ENCODE results near the gene SLC35F4.
"Not testable (repeated sequence)": the region's sequence is repeated elsewhere in the genome, so short reads cannot be mapped to it uniquely, and the experiment has no call there.

Gene SLC35F4

DNA sequence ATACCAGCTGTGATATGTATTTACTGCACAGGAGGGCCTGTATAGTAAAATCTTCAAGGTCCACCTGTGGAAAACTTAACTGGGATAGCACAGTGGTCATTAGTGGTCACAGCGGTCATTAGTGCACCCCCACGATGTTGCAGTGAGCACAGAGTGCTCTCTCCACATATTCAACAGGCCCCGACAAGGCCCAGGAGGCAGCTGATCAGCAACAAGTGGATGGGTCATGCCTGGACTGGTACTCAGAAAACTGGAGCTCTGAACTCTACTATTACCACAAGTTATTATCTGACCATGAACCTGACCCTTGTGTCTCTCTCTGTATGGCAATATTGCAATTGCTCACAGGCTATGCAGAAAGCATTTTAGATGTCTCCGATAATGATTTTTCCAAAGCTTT, 129.5 kb downstream of the SLC35F4 start:
- no peak overlapping the region for H3K27ac ChIP-seq
- H3K4me3 ChIP-seq: no peak overlapping the region

DNA sequence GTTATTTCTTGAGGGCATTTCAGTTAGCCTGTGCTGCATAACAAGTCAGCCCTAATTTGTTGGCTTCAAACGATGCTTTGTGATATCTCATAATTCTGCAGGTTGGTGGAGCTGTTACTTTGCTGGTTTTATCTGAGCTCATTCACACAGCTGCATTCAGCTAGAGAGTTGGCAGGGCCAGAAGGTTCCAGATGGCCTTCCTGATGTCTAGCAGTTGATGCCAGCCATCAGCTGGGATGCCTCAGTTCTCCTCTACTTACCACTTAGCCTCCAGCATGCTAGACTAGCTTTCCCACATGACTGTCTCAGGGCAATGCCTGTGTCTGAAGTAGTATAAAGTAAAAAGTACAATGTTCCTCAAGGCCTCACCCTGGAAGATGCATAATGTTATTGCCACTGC, 130.6 kb downstream of the SLC35F4 start:
- H3K27ac ChIP-seq: no peak overlapping the region
- H3K4me3 ChIP-seq: no peak overlapping the region

DNA sequence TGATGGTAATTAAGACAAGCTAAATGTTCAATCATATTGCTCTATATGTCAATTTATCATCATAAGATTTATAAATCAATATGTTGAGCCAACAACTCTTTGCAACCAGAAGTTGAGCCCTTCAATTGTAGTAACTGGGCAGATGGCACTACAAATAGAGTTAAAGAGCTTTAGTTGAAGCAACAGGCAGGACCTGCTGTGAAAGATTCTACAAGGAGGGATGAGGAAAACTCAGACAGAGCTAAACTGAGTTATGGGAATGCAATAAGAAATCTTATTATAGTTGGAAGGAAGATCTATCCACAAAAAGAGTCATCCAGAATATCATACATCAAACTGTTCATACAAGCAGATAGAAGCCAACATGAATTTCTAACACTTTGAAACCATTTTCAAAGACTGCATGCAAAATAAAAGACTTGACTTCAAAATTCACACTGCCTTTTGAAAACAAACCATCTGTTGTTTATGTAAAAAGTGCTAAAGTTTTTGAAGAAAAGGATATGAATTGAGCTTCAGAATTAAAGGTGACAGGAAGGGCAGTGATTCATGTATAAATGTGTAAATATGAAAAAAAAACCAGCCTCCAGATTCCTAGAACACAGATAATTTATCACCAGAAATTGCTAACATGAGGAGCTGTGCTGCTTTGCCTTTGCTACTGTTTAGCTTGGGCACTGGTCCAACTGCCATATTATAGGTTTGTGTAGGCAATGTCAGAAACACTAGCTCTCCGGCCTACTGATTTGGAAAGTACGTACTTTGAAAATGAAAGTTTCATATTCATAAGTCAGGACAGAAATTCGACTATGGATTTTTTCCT, 133.2 kb downstream of the SLC35F4 start:
- Histone ChIP-seq H3K27ac (no peak overlapping the region), H3K4me3 (no peak overlapping the region)

DNA sequence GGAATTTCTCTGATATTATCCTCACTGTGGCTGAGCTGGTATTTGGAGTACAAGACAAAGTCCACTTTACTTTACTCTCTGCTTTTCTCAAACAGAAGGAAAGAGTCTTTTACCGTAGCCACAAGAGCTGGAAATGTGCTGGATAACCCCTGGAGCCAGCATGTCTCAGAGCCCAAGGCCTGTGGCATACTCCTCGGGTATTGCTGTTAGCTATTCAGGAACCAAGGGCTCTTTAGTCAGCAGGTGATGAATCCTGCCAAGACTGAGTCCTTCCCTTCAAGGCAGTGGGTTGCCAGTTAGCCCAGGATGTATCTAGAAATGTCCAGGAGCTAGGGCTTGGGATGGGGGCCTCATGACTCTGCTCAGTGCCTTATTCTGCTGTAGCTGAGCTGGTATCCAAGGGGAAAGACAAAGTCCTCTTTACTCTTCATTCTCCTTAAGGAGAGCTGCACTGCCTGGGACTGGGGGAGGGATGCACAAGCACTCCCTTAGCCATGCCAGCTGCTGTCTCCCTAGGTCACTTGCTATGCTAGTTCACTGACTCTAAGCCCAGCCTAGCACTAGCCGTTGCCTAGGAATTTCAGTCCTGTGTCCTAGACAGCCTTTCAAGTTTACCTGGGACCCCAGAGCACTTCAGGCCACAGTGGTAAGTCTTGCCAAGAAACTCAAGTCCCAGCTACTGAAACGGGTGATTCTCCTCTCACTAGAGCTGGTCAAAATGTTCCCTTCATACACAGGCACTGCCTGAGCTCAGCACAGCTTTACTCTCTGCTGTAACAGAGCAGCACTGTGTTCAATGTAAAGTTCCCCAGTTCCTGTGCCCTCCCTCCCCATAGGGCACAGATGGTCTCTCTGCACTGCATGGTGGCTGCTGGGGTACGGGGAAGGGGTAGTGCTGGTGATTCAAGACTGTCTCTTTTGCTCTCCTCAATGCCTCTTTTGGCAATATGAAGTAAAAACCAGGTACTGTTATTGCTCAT, 136.4 kb downstream of the SLC35F4 start:
- Histone ChIP-seq H3K27ac (no peak overlapping the region), H3K4me3 (no peak overlapping the region)

- H3K4me3 ChIP-seq: no peak overlapping the region
- no peak overlapping the region for H3K27ac ChIP-seq
Measured at GRCh38 chr14:57725399-57726077, 140.4 kb downstream of the SLC35F4 start.

DNA sequence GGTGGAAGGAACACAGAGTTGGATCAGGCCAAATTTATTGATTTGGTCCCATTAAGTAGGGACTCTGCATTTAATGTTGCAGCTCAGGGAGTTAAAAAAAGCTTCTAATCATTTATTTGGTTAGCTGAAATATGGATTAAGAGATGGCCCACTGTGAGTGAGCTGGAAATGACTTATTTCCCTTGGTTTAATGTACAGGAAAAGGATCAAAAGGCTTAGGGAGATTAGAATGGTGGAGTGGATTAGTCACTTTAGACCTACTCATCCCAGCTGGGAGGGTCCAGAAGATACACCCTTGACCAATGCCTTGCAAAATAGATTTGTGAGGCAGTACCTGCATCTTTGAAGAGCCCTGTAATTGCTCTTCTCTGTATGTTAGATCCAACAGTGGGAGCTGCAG, 143.8 kb downstream of the SLC35F4 start:
- H3K27ac ChIP-seq: not testable (repeated sequence)

DNA sequence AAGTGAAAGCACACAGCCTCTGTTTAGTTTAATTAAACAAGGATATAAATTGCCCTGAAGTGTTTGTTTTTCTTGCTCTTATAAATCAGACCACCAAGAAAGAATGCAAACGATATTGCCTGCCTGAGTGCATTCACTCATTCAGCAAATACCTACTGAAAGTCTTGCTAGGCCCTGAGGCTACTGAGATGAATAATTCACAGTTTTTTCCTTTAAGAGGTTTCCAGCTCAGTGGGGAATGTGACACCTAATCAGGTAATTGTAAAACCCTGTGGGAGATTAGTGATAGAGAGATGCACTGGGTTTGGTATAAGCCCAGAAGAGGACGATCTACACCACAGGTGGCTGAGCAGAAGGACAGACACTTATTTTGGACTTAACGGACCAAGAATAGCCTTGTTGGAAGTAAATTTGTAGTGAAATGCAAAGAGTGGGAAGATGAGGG, 151.4 kb downstream of the SLC35F4 start:
- Histone ChIP-seq H3K4me3 (no peak overlapping the region), H3K27ac (no peak overlapping the region)

More for the DNA sequence above, 143.8 kb downstream of the SLC35F4 start:
- H3K4me3 ChIP-seq: not testable (repeated sequence)

DNA sequence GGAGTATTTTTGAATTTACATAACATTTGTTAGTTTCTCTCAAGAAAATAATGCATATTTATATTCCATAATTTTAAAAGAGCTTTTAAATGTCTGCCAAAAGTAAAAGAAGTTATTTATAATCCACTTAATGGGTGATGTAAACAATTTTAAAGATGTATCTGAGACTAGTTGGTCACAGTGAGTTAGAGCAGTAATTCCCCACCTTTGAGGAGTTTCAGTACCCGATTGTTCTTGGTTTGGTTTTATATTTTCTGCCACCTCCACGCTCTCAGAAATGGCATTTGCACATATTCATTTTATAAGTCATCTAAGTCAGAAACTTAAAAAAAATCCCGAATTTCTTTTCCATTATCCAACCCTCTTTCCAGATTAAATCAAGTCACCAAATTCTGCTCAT, 153.2 kb downstream of the SLC35F4 start:
- Histone ChIP-seq H3K4me3 (no peak overlapping the region), H3K27ac (no peak overlapping the region)

- Histone ChIP-seq H3K27ac (no peak overlapping the region), H3K4me3 (no peak overlapping the region)
Measured at GRCh38 chr14:57712102-57712501, 153.8 kb downstream of the SLC35F4 start.

DNA sequence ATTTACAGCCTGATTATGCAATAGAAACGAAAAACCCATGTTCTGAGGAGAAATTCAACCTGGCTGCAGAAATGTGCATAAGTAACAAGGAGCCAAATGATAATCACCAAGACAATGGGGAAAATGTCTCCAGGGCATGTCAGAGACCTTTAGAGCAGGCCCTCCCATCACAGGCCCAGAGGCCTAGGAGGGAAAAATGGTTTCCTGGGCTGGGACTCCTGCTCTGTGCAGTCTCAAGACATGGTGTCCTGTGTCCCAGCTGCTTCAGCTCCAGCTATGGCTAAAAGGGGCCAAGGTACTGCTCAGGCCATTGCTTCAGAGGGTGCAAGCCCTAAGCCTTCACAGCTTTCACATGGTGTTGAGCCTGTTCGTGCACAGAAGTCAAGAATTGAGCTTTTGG, 156.0 kb downstream of the SLC35F4 start:
- Histone ChIP-seq H3K27ac (no peak overlapping the region), H3K4me3 (no peak overlapping the region)

DNA sequence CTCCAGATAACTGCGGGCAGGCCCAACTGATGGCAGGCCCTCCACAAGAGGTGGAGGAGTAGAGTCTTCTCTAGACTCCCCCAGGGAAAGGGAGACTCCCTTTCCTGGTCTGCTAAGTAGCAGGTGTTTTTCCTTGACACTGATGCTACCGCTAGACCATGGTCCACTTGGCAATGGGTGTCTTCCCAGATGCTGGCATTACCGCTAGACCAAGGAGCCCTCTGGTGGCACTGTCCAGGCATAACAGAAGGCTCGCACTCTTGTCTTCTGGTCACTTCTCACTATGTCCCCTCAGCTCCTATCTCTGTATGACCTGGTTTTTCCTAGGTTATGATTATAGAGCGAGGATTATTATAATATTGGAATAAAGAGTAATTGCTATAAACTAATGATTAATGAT, 156.8 kb downstream of the SLC35F4 start:
- H3K27ac ChIP-seq, H3K4me3 ChIP-seq: not testable (repeated sequence)

GRCh38 chr14:57707219-57707618, 158.7 kb downstream of the SLC35F4 start:
- Histone ChIP-seq H3K4me3 (no peak overlapping the region), H3K27ac (no peak overlapping the region)

GRCh38 chr14:57704763-57705162, 161.1 kb downstream of the SLC35F4 start:
- H3K27ac ChIP-seq: no peak overlapping the region
- H3K4me3 ChIP-seq: no peak overlapping the region

- no peak overlapping the region for H3K27ac ChIP-seq
- no peak overlapping the region for H3K4me3 ChIP-seq
Measured at GRCh38 chr14:57699947-57700346, 165.9 kb downstream of the SLC35F4 start.

DNA sequence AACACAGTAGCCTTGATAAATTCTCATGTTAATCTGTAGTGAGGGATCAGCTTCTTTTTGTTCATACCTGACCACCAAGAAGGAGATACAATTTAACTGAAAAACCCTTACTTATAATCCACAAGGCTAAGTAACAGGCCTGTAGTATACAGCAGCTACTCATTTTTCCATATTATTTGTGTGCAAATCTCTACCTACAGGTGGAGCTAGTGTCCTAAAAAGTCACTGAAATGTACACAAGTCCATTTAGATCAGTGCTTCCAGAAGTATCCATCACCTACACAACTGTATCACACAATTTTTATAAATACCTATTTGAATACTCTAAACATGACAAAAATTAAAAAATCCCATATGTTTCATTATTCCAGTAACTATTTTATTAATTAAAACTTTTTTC, 173.2 kb downstream of the SLC35F4 start:
- Histone ChIP-seq H3K27ac (no peak overlapping the region), H3K4me3 (no peak overlapping the region)

GRCh38 chr14:57687416-57687815, 178.5 kb downstream of the SLC35F4 start:
- H3K27ac ChIP-seq: no peak overlapping the region
- no peak overlapping the region for H3K4me3 ChIP-seq

DNA sequence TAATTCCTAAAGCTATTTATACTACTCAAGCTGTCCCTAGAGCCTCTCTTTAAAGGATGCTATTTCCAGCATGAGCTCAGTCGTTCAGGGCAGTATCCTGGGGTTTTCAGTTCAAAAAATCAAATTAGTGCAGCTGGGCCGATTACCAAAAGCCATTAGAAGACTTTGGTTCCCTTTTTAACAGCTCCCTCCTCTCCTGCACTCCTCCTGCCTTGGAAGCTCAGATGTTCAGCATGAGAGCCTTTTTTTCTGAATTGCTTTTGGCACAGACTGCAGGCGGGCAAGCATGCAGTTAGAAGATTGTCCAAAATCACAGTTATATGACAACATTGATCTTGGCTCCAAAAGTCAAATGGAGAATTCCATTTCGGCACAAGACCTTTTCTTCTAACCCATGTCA, 179.6 kb downstream of the SLC35F4 start:
- Histone ChIP-seq H3K27ac (no peak overlapping the region), H3K4me3 (no peak overlapping the region)

DNA sequence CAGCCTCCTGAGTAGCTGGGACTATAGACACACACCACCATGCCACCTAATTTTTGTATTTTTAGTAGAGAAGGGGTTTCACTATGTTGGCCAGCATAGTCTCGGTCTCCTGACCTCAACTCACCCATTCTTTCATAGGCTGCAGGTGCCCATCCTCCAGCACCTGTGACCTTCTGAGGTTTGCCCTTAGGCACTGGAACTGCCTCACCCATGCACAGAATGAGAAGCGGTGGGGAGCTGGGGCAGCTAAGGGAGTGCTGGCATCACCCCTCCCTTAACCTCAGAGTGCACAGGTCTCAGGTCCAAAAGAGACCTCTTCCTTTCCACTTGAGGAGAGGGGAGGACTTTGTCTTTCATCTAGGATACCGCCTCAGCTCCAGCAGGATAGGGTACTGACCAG, 194.9 kb downstream of the SLC35F4 start:
- Histone ChIP-seq H3K4me3 (no peak overlapping the region), H3K27ac (no peak overlapping the region)

GRCh38 chr14:57660208-57660607, 205.7 kb downstream of the SLC35F4 start:
- H3K4me3 ChIP-seq: no peak overlapping the region
- H3K27ac ChIP-seq: no peak overlapping the region

DNA sequence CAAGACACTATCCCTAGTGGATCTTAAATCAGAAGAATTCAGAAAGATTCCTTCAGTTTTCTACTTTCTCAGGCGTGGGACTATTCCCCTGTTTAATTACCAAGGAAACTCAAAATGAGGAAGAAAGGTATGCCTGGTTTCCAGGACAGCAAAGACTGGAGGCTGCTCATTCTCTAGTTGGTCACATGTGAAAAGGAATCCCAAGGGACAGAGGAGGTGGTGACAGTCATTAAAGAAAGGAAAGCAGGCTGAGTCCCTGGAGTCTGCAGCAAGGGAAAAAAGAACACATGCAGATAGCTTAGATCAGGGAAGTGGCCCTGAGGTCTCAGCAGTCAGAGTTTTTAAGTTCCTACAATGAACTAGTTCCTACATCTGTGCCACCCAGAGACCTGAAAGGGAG, 206.8 kb downstream of the SLC35F4 start:
- no peak overlapping the region for H3K27ac ChIP-seq
- no peak overlapping the region for H3K4me3 ChIP-seq

All from skin epidermis (tissue), 12 donors.